HG02759 (cell line): ENCODE results near the gene C5orf24.

Experiments used
- ATAC-seq: cut with Tn5 transposase; IDR thresholded peaks from one replicate; pipeline ENCODE4 v1.9.1; 2021; ENCODE audit warnings: mild to moderate bottlenecking, moderate library complexity; ENCODE audit not compliant: unreplicated experiment

C5orf24 gene

DNA sequence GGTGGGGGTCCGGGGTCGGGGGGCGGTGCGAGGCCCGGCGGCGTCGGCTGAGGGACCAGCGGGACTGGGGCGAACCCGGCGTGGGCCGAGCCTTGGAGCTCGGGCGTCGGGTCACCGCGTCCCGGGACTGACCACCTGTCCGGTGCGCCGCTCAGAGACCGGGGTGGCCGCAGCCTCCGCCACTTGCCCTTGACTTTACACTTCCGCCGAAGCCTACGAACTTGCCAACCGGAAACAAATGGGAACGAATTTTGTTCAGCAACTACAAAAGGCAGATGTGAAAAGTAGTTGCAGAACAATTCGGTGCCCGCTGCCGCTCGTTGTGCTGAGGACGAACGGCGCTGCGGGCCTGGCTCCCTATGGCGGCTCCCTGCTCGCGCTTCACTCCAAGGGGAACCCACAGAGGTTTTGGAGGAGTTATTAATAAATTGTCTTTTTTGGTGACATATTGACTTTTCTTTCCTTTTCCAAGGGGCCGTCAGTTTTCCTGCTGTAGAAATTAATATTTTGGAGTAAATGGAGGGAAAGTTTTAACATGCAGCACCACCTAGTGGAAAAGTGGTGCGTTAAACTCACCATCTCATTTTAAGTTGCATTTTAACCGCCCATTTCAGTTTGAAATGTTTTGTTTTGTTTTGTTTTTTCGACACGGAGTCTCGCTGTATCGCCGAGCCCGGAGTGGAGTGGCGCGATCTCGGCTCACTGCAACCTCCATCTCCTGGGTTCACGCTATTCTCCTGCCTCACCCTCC, 59.7 kb downstream of the C5orf24 start:
- ATAC-seq: peak; percentile 35

DNA sequence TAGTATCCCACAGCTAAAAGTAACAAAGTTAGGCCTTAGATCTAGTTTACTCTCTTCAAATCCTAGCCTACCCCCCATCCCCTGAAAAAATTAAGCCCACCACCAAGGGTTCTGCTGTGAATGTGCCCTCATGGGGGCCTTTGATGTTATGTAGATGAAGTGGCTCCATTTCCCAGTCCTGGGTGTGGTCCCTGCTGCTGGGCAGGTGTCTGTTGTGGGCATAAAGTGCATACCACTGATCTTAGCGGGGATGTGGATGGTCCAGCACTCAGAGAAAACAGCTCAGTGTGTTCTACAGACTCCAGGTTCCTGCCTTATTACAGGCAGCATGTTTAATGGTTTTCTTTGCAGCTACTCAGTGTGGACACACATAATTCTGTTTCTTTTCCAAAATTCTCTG, 61.0 kb downstream of the C5orf24 start:
- ATAC-seq: no peak
